K562 (cell line): ENCODE measurements around the gene TAC3. TPM values are rescaled to one million over a fixed set of nuclear protein-coding genes. Genes with fewer than 3 reads are reported as not detected.
A peak's percentile ranks its signal among the peaks of the same experiment; 100 is the strongest.

ENCODE experiments used
- ASH1L ChIP-seq: fragments of 450-650 bp; IDR thresholded peaks from 2 replicates; pipeline ENCODE4 v1.6.1; 2018; ENCODE audit warnings: borderline replicate concordance, mild to moderate bottlenecking, low read depth; ENCODE audit not compliant: partially characterized antibody
- CBFA2T3 ChIP-seq: fragments of 450-650 bp; IDR thresholded peaks from 2 replicates; pipeline ENCODE4 v1.6.1; 2017
- FOXM1 ChIP-seq, 2 experiments: fragments of 450-650 bp in 1 of 2; sonication (generic) in 1 of 2; formaldehyde crosslinking in 1 of 2; IDR thresholded peaks; 2 replicates each; pipeline versions ENCODE4 v1.6.1 to v1.9.0; 2017 to 2022; ENCODE audit warnings: low read depth in 2 of 2, mild to moderate bottlenecking in 2 of 2, missing genetic modification reagents in 1 of 2, moderate library complexity in 1 of 2
- HNRNPK ChIP-seq: fragments of 200-400 bp; formaldehyde crosslinking; IDR thresholded peaks from one replicate; pipeline ENCODE4 v1.6.1; 2018; ENCODE audit warnings: mild to moderate bottlenecking, low read depth, low read length; ENCODE audit not compliant: poor library complexity, severe bottlenecking
- LCOR ChIP-seq: sonication (generic); formaldehyde crosslinking; IDR thresholded peaks from 2 replicates; pipeline ENCODE4 v1.8.0; 2022; ENCODE audit warnings: mild to moderate bottlenecking, missing genetic modification reagents
- MEF2D ChIP-seq: conservative IDR thresholded peaks from 2 replicates; pipeline ENCODE4 v1.6.1; 2016; ENCODE audit warnings: low read depth, missing genetic modification characterization, missing compliant biosample characterization
- PHB ChIP-seq: fragments of 250-450 bp; sonication (Bioruptor Pico); IDR thresholded peaks from 2 replicates; pipeline ENCODE4 v1.5.0; 2021
- RCOR1 ChIP-seq, 2 experiments: IDR thresholded peaks; 2 replicates each; pipeline ENCODE4 v1.6.1; 2012; ENCODE audit warnings: low read depth in 2 of 2, low read length in 2 of 2, borderline replicate concordance in 1 of 2, improper control_type of control experiment in 1 of 2
- SIN3B ChIP-seq: fragments of 450-650 bp; IDR thresholded peaks from 2 replicates; pipeline ENCODE4 v1.6.1; 2017; ENCODE audit warnings: low read depth, mild to moderate bottlenecking, moderate library complexity
- SMAD1 ChIP-seq: fragments of 150-350 bp; IDR thresholded peaks from 2 replicates; pipeline ENCODE4 v1.6.1; 2014; ENCODE audit warnings: low read length, low read depth; ENCODE audit not compliant: partially characterized antibody
- SP2 ChIP-seq: IDR thresholded peaks from 2 replicates; pipeline ENCODE4 v1.6.1; 2011; ENCODE audit warnings: mild to moderate bottlenecking, low read depth, low read length, moderate library complexity; ENCODE audit not compliant: poor library complexity, severe bottlenecking; ENCODE audit errors: extremely low read depth
- ZBTB7A ChIP-seq: IDR thresholded peaks from 2 replicates; pipeline ENCODE4 v1.6.1; 2011; ENCODE audit warnings: low read depth, mild to moderate bottlenecking, low read length, moderate library complexity, borderline replicate concordance; ENCODE audit not compliant: control insufficient read depth
- ZC3H4 ChIP-seq: sonication (generic); formaldehyde crosslinking; IDR thresholded peaks from 2 replicates; pipeline ENCODE4 v1.9.0; 2021; ENCODE audit warnings: missing genetic modification reagents, borderline replicate concordance
- ZSCAN32 ChIP-seq: fragments of 450-650 bp; formaldehyde crosslinking; IDR thresholded peaks from 2 replicates; pipeline ENCODE4 v1.4.0; 2020; ENCODE audit warnings: mild to moderate bottlenecking, moderate library complexity
- polyA plus RNA-seq, 8 experiments: library from polyadenylated mRNA; depleted of rRNA in 4 of 8; stranded (reverse) in 5 of 8; unstranded in 3 of 8; fragments of >200 nt; fragmentation: Nextera tagmentation in 2 of 8; fragmentation: Illumina TruSeq in 1 of 8; extraction: Ambion mirVana in 2 of 8; extraction: Trizol in 1 of 8; gene quantifications; 2 replicates each; pipeline versions ENCODE4 v1.2.1 to v1.2.3, GENCODE V29; 2011 to 2014; ENCODE audit warnings: inconsistent platforms in 1 of 8, missing spikeins in 1 of 8
- total RNA-seq, 7 experiments: library from RNA; depleted of rRNA in 6 of 7; stranded (reverse); fragments of >200 nt in 6 of 7; fragmentation: Illumina TruSeq in 2 of 7; extraction: Trizol in 2 of 7; gene quantifications; 2 replicates each; pipeline versions ENCODE4 v1.2.1 to v1.2.3, GENCODE V29; 2011 to 2021; ENCODE audit warnings: low replicate concordance in 1 of 7
- TF ChIP-seq, protein P1 (sequence below): fragments of 250-450 bp; sonication (Bioruptor Pico); IDR thresholded peaks from 2 replicates; pipeline ENCODE4 v1.8.0; 2022; ENCODE audit warnings: inconsistent platforms
- TF ChIP-seq, protein P2 (sequence below), 2 experiments: IDR thresholded peaks in 1 of 2; conservative IDR thresholded peaks in 1 of 2; 2 replicates each; pipeline ENCODE4 v1.6.1; 2016; ENCODE audit warnings: low read depth in 2 of 2, mild to moderate bottlenecking in 1 of 2, missing compliant biosample characterization in 1 of 2, missing genetic modification characterization in 1 of 2, moderate library complexity in 1 of 2
- TF ChIP-seq, protein P3 (sequence below): IDR thresholded peaks from 2 replicates; pipeline ENCODE4 v1.6.1; 2011; ENCODE audit not compliant: insufficient read length; ENCODE audit errors: extremely low read depth
- TF ChIP-seq, protein P4 (sequence below): fragments of 450-650 bp; IDR thresholded peaks from 2 replicates; pipeline ENCODE4 v1.6.1; 2016; ENCODE audit warnings: missing biosample characterization, missing genetic modification characterization
- TF ChIP-seq, protein P5 (sequence below): IDR thresholded peaks from 2 replicates; pipeline ENCODE4 v1.6.1; 2012; ENCODE audit warnings: low read depth, low read length, improper control_type of control experiment, borderline replicate concordance

The TAC3 gene
- total and polyA plus RNA-seq, 9 of the 15 experiments (the other 6 are each of a cell fraction or from before 2014, with no cell fraction given) = 0.29 to 2.8 (median 1.4) TPM

DNA sequence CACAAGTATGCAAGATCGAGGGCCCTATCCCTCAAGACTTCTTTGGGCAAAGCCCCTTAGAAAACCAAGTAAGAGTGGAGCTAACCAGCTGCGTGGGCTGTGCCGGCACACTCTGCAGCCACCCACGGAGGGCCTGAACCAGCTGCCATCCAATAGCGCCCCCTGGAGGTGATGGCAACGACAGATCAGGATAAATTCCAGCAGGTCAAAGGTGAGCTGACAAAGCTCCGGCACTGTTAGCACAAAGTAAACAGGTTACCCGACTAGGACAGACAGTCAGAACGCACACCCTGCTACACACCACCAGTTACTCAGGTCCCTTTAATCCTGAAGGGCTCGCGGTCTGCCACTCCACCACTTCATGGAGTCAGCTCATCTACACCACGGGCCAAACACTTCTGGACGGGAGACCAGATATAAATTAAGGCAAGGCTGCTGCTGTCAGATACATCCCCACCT is 14.9 kb downstream of the TAC3 start (continued):
- TF ChIP-seq, protein P1, sequence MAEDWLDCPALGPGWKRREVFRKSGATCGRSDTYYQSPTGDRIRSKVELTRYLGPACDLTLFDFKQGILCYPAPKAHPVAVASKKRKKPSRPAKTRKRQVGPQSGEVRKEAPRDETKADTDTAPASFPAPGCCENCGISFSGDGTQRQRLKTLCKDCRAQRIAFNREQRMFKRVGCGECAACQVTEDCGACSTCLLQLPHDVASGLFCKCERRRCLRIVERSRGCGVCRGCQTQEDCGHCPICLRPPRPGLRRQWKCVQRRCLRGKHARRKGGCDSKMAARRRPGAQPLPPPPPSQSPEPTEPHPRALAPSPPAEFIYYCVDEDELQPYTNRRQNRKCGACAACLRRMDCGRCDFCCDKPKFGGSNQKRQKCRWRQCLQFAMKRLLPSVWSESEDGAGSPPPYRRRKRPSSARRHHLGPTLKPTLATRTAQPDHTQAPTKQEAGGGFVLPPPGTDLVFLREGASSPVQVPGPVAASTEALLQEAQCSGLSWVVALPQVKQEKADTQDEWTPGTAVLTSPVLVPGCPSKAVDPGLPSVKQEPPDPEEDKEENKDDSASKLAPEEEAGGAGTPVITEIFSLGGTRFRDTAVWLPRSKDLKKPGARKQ = no peak
- TF ChIP-seq ZBTB7A (no peak), PHB (no peak), ASH1L (no peak), SP2 (no peak), MEF2D (tag) (no peak), CBFA2T3 (no peak), LCOR (CRISPR knock-in tag) (0 out of 2 replicates have a peak, but pooled peaks have one; percentile 18), HNRNPK (no peak), FOXM1 (IDR thresholded peaks at IDR 0.05; ENCODE audit: low read depth) (no peak), FOXM1 (CRISPR knock-in tag; IDR thresholded peaks at IDR 0.05; ENCODE audit: low read depth) (no peak), SMAD1 (no peak), ZC3H4 (no peak), SIN3B (no peak), RCOR1 (IDR thresholded peaks at IDR 0.05; ENCODE audit: borderline replicate concordance in 1 of 2, low read depth in 2 of 2, low read length in 2 of 2) (peak; percentile 77 to 96; a peak in 3 of 4 replicates), ZSCAN32 (no peak)
- TF ChIP-seq, protein P2, sequence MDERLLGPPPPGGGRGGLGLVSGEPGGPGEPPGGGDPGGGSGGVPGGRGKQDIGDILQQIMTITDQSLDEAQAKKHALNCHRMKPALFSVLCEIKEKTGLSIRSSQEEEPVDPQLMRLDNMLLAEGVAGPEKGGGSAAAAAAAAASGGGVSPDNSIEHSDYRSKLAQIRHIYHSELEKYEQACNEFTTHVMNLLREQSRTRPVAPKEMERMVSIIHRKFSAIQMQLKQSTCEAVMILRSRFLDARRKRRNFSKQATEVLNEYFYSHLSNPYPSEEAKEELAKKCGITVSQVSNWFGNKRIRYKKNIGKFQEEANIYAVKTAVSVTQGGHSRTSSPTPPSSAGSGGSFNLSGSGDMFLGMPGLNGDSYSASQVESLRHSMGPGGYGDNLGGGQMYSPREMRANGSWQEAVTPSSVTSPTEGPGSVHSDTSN (CRISPR knock-in tag; IDR thresholded peaks at IDR 0.05; ENCODE audit: low read depth) = no peak
- TF ChIP-seq, protein P2 (tag; conservative IDR thresholded peaks at IDR 0.05; ENCODE audit: low read depth) = peak; percentile 42; the same call in 1 of the 2 replicates
- TF ChIP-seq, protein P3, sequence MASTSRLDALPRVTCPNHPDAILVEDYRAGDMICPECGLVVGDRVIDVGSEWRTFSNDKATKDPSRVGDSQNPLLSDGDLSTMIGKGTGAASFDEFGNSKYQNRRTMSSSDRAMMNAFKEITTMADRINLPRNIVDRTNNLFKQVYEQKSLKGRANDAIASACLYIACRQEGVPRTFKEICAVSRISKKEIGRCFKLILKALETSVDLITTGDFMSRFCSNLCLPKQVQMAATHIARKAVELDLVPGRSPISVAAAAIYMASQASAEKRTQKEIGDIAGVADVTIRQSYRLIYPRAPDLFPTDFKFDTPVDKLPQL = no peak
- TF ChIP-seq, protein P4, sequence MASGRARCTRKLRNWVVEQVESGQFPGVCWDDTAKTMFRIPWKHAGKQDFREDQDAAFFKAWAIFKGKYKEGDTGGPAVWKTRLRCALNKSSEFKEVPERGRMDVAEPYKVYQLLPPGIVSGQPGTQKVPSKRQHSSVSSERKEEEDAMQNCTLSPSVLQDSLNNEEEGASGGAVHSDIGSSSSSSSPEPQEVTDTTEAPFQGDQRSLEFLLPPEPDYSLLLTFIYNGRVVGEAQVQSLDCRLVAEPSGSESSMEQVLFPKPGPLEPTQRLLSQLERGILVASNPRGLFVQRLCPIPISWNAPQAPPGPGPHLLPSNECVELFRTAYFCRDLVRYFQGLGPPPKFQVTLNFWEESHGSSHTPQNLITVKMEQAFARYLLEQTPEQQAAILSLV (tag) = no peak
- TF ChIP-seq, protein P5, sequence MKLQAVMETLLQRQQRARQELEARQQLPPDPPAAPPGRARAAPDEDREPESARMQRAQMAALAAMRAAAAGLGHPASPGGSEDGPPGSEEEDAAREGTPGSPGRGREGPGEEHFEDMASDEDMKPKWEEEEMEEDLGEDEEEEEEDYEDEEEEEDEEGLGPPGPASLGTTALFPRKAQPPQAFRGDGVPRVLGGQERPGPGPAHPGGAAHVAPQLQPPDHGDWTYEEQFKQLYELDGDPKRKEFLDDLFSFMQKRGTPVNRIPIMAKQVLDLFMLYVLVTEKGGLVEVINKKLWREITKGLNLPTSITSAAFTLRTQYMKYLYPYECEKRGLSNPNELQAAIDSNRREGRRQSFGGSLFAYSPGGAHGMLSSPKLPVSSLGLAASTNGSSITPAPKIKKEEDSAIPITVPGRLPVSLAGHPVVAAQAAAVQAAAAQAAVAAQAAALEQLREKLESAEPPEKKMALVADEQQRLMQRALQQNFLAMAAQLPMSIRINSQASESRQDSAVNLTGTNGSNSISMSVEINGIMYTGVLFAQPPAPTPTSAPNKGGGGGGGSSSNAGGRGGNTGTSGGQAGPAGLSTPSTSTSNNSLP = peak; percentile 69; the same call in 1 of the 2 replicates
